Transverse colon (tissue), 4 donors: ENCODE data around the gene MT1A. TPM values are rescaled to one million over a fixed set of nuclear protein-coding genes. Genes with fewer than 3 reads are reported as not detected.

ENCODE experiments used
- DNase-seq: peaks from one replicate; pipeline ENCODE4 v3.0.0-alpha.2; 2019
- H3K27ac ChIP-seq, 4 donors: fragments of 200-600 bp; sonication (generic); 2 replicates each; pipeline ENCODE4 v1.5.1; 2016 to 2018; ENCODE audit warnings: inconsistent platforms in 4 of 4
- H3K27me3 ChIP-seq: fragments of 200-600 bp; sonication (generic); 2 replicates; pipeline ENCODE4 v1.5.1; 2017; ENCODE audit warnings: inconsistent platforms
- H3K36me3 ChIP-seq, 4 donors: fragments of 200-600 bp; sonication (generic); 2 replicates each; pipeline ENCODE4 v1.5.1; 2017 to 2019; ENCODE audit warnings: inconsistent platforms in 4 of 4
- H3K4me1 ChIP-seq, 4 donors: fragments of 200-600 bp; sonication (generic); 2 replicates each; pipeline ENCODE4 v1.5.1; 2017 to 2020; ENCODE audit warnings: inconsistent platforms in 4 of 4
- H3K4me3 ChIP-seq, 4 donors: fragments of 200-600 bp; sonication (generic); 1 replicate in 1 of 4; 2 replicates in 3 of 4; pipeline versions ENCODE4 v1.5.1 to v1.6.1; 2017 to 2019; ENCODE audit warnings: inconsistent platforms in 4 of 4
- H3K9me3 ChIP-seq, 2 donors: fragments of 200-600 bp; sonication (generic); 2 replicates each; pipeline ENCODE4 v1.5.1; 2017 to 2019; ENCODE audit warnings: inconsistent platforms in 2 of 2
- CTCF ChIP-seq, 5 experiments: fragments of 200-600 bp in 3 of 5; fragments of 450-650 bp in 2 of 5; sonication (generic) in 3 of 5; IDR thresholded peaks; 1 replicate in 2 of 5; 2 replicates in 3 of 5; pipeline ENCODE4 v1.5.1; 2016 to 2017; ENCODE audit warnings: antibody characterized with exemption in 5 of 5, inconsistent platforms in 3 of 5, mild to moderate bottlenecking in 2 of 5, moderate library complexity in 1 of 5
- EP300 ChIP-seq: sonication (generic); formaldehyde crosslinking; IDR thresholded peaks from one replicate; pipeline ENCODE4 v1.6.1; 2017; ENCODE audit warnings: antibody characterized with exemption, low read depth
- POLR2A ChIP-seq: fragments of 450-650 bp; IDR thresholded peaks from one replicate; pipeline ENCODE4 v1.6.1; 2016; ENCODE audit warnings: antibody characterized with exemption, mild to moderate bottlenecking, moderate library complexity
- POLR2AphosphoS5 ChIP-seq, 3 donors: sonication (generic); formaldehyde crosslinking; IDR thresholded peaks; one replicate each; pipeline ENCODE4 v1.6.1; 2016; ENCODE audit warnings: antibody characterized with exemption in 3 of 3
- WGBS, 2 donors: methylation state at CpG; one replicate each; pipeline ENCODE4 v1.1.5; 2018; ENCODE audit warnings: low coverage in 1 of 2; 5-methylcytosine and 5-hydroxymethylcytosine counted together
- in situ Hi-C, 4 donors: fragments of 200-750 bp; cut with MboI; loops; one replicate each; pipeline versions ENCODE4 v1.15.0 to v1.15.1; 2017; ENCODE audit warnings: low sequenced_read_pairs in 3 of 4, low pct_ligation_motif_present in 1 of 4, low pct_unique_long_range_greater_than_20kb in 1 of 4
- intact Hi-C: fragments of 100-400 bp; cut with DNase I; formaldehyde crosslinking; loops from one replicate; pipeline ENCODE4 v1.15.1; 2023; ENCODE audit warnings: low total_unique reads
- total RNA-seq, 4 donors: library from RNA; depleted of rRNA; stranded (reverse); fragments of >200 nt; gene quantifications; one replicate each; pipeline ENCODE4 v1.1.0, GENCODE V29; 2016

Gene MT1A
- total RNA-seq, 4 donors from 2014 or later, result 4.4 to 35.2 (median 4.9) TPM; not detected in 1

GRCh38 chr16:56640076-56640475 lies 1.6 kb downstream of the MT1A start:
- WGBS, 2 donors, result 60 to 80% methylated on average over 1 of the region's 1 CpG
- Histone ChIP-seq H3K4me1 (peaks cover 18 to 39% (median 30%) of the 10 kb centered on the region in 4 donors), H3K4me3 (no peak overlapping the region), H3K27ac (no peak overlapping the region), H3K36me3 (no peaks in the 10 kb centered on the region), H3K27me3 (peaks cover 70% of the 10 kb centered on the region), H3K9me3 (no peaks in the 10 kb centered on the region)
- TF ChIP-seq EP300 (no peak), POLR2A (no peak), POLR2AphosphoS5 (IDR thresholded peaks at IDR 0.05) (no peak), CTCF (IDR thresholded peaks at IDR 0.05) (no peak)
- no peak for DNase-seq
- in situ Hi-C loops, result no loop called here
- intact Hi-C loops, result no loop called here

GRCh38 chr16:56641166-56641565 lies 2.7 kb downstream of the MT1A start:
- no peaks in the 10 kb centered on the region for H3K36me3 ChIP-seq
- WGBS, 2 donors, result 86 to 97% methylated on average over 2 of the region's 2 CpGs
- intact Hi-C loops (no loop called here), in situ Hi-C loops (no loop called here)
- no peak for TF ChIP-seq POLR2A
- no peak for TF ChIP-seq EP300
- H3K4me1 ChIP-seq, result peaks cover 13 to 34% (median 24%) of the 10 kb centered on the region in 4 donors
- H3K4me3 ChIP-seq, result no peak overlapping the region
- no peak overlapping the region for H3K27ac ChIP-seq
- no peak for DNase-seq
- peaks cover 64% of the 10 kb centered on the region for H3K27me3 ChIP-seq
- no peaks in the 10 kb centered on the region for H3K9me3 ChIP-seq

GRCh38 chr16:56643080-56643778 lies 4.8 kb downstream of the MT1A start:
- intact Hi-C loops (no loop called here), in situ Hi-C loops (no loop called here)
- H3K4me3 ChIP-seq, result peak overlapping the region in 3 of 4 donors; percentile 19 to 48 (median 31)
- WGBS, 2 donors, result 11% methylated on average over 42 of the region's 42 CpGs; no CpG with 5 or more reads in 1 of the 2 donors
- H3K27me3 ChIP-seq, result peaks cover 60% of the 10 kb centered on the region
- peak overlapping the region in 3 of 4 donors; percentile 5 to 52 (median 34) for H3K27ac ChIP-seq
- no peaks in the 10 kb centered on the region for H3K36me3 ChIP-seq
- TF ChIP-seq POLR2AphosphoS5 (IDR thresholded peaks at IDR 0.05) (peak in 2 of 3 donors; percentile 44 to 49), CTCF (IDR thresholded peaks at IDR 0.05) (peak; percentile 38 to 62 (median 43)), POLR2A (peak; percentile 51), EP300 (peak; percentile 69)
- H3K9me3 ChIP-seq, result no peaks in the 10 kb centered on the region
- peaks cover 13 to 38% (median 24%) of the 10 kb centered on the region in 4 donors for H3K4me1 ChIP-seq
- DNase-seq, result peak; percentile 89

GRCh38 chr16:56643833-56644232 lies 5.4 kb downstream of the MT1A start:
- H3K36me3 ChIP-seq, result no peaks in the 10 kb centered on the region
- H3K4me3 ChIP-seq, result peak overlapping the region in 1 of 4 donors; percentile 48
- H3K9me3 ChIP-seq, result no peaks in the 10 kb centered on the region
- no peak for DNase-seq
- H3K27me3 ChIP-seq, result peaks cover 60% of the 10 kb centered on the region
- H3K4me1 ChIP-seq, result peaks cover 9 to 32% (median 18%) of the 10 kb centered on the region in 4 donors
- H3K27ac ChIP-seq, result peak overlapping the region in 2 of 4 donors; percentile 34 to 52
- WGBS, 2 donors, result 46% methylated on average over 5 of the region's 5 CpGs; no CpG with 5 or more reads in 1 of the 2 donors
- in situ Hi-C loops, result no loop called here
- intact Hi-C loops, result no loop called here
- TF ChIP-seq POLR2AphosphoS5 (IDR thresholded peaks at IDR 0.05), result no peak
- no peak for TF ChIP-seq CTCF (IDR thresholded peaks at IDR 0.05)
- TF ChIP-seq POLR2A, result no peak
- TF ChIP-seq EP300, result no peak
